K562 (cell line): ENCODE data around the gene GBP7. TPM values are rescaled to one million over a fixed set of nuclear protein-coding genes. Genes with fewer than 3 reads are reported as not detected.

Experiments
- ATAC-seq: fragments of 200-7000 bp; cut with Tn5 transposase; 3 replicates; pipeline ENCODE4 v1.9.1; 2020; ENCODE audit warnings: moderate library complexity
- BruUV-seq: library from RNA; stranded (reverse); fragments of 400-500 nt; replicated peaks from 2 replicates; lab custom pipeline; 2021; lab: Mats Ljungman, UMichigan
- CTCF ChIA-PET: fragments of 300-600 bp; formaldehyde crosslinking; extraction: SDS; loops from one replicate; lab custom pipeline; 2021; ENCODE audit warnings: low intra/inter-chr PET ratio; lab: Yijun Ruan, JAX
- POLR2A ChIA-PET: fragments of 300-600, 350-650 bp; sonication (Branson Sonifier 250); formaldehyde crosslinking; extraction: SDS; loops from one replicate; lab custom pipeline; 2021; ENCODE audit warnings: antibody characterized with exemption, inconsistent platforms; lab: Yijun Ruan, JAX
- DNase-seq, 4 experiments: peaks; one replicate each; pipeline versions ENCODE4 v3.0.0 to v3.0.0-alpha.2; 2011 to 2018; ENCODE audit warnings: low spot score in 3 of 4, mixed read lengths in 3 of 4; ENCODE audit errors: extremely low read depth in 1 of 4
- FAIRE-seq: peaks from 2 replicates; lab custom pipeline; 2011; peaks lifted over from hg19 to GRCh38; lab: Jason Lieb, UNC
- H2AFZ ChIP-seq: 2 replicates; pipeline ENCODE4 v1.6.0; 2011; ENCODE audit warnings: low read depth, low read length, control low read depth, inconsistent platforms
- H3K27ac ChIP-seq: fragments of 200-600 bp; 3 replicates; pipeline ENCODE4 v1.8.0; 2011; ENCODE audit warnings: low read depth, mild to moderate bottlenecking, control low read depth, inconsistent platforms, low read length, moderate library complexity, mixed read lengths; ENCODE audit errors: extremely low read depth
- H3K27me3 ChIP-seq, 2 experiments: fragments of 300-600 bp in 1 of 2; 2 replicates in 1 of 2; 3 replicates in 1 of 2; pipeline versions ENCODE4 v1.6.0 to v1.8.0; 2011; ENCODE audit warnings: inconsistent platforms in 2 of 2, low read length in 2 of 2, mild to moderate bottlenecking in 1 of 2, mixed read lengths in 1 of 2, moderate library complexity in 1 of 2; ENCODE audit not compliant: control insufficient read depth in 2 of 2, insufficient read depth in 2 of 2
- H3K36me3 ChIP-seq: fragments of 300-600 bp; 3 replicates; pipeline ENCODE4 v1.8.0; 2011; ENCODE audit warnings: mild to moderate bottlenecking, low read length, inconsistent platforms; ENCODE audit not compliant: control insufficient read depth, insufficient read depth
- H3K4me1 ChIP-seq, 2 experiments: fragments of 200-600 bp in 1 of 2; replicated peaks in 1 of 2; 2 replicates in 1 of 2; 3 replicates in 1 of 2; pipeline versions ENCODE4 v1.5.1 to v1.8.0; 2011; ENCODE audit warnings: inconsistent platforms in 2 of 2, low read length in 2 of 2, mild to moderate bottlenecking in 1 of 2, mixed read lengths in 1 of 2, moderate library complexity in 1 of 2; ENCODE audit not compliant: control insufficient read depth in 2 of 2, insufficient read depth in 2 of 2
- H3K4me2 ChIP-seq: 2 replicates; pipeline ENCODE4 v1.6.1; 2011; ENCODE audit warnings: low read length, control low read depth, inconsistent platforms, mixed read lengths; ENCODE audit not compliant: insufficient read depth
- H3K4me3 ChIP-seq: fragments of 200-600 bp; sonication (generic), shearing (Covaris generic); 2 replicates; pipeline ENCODE4 v1.5.1; 2016; ENCODE audit warnings: control low read depth, inconsistent platforms
- H3K79me2 ChIP-seq: fragments of 200-600 bp; 3 replicates; pipeline ENCODE4 v1.8.0; 2011; ENCODE audit warnings: low read length, inconsistent platforms; ENCODE audit not compliant: control insufficient read depth, insufficient read depth
- H3K9ac ChIP-seq, 2 experiments: 2 replicates each; pipeline versions ENCODE4 v1.6.0 to v1.6.1; 2011; ENCODE audit warnings: low read depth in 2 of 2, low read length in 2 of 2, control low read depth in 1 of 2, inconsistent platforms in 1 of 2, mild to moderate bottlenecking in 1 of 2, mixed read lengths in 1 of 2; ENCODE audit not compliant: insufficient read depth in 1 of 2
- H3K9me1 ChIP-seq: one replicate; pipeline ENCODE4 v1.6.0; 2011; ENCODE audit warnings: inconsistent platforms, mild to moderate bottlenecking, low read length, moderate library complexity; ENCODE audit not compliant: control insufficient read depth, insufficient read depth
- H3K9me3 ChIP-seq: replicated peaks from 2 replicates; pipeline ENCODE4 v1.5.1; 2011; ENCODE audit warnings: low read depth, low read length, inconsistent platforms; ENCODE audit not compliant: control insufficient read depth, insufficient read depth
- H4K20me1 ChIP-seq: replicated peaks from 2 replicates; pipeline ENCODE4 v1.6.1; 2011; ENCODE audit warnings: low read length, inconsistent platforms, mixed read lengths; ENCODE audit not compliant: control insufficient read depth, insufficient read depth
- ATF1 ChIP-seq, 2 experiments: fragments of 450-650 bp in 1 of 2; IDR thresholded peaks; 2 replicates each; pipeline ENCODE4 v1.6.1; 2016; ENCODE audit warnings: missing compliant biosample characterization in 1 of 2, missing genetic modification characterization in 1 of 2
- CEBPZ ChIP-seq: fragments of 150-350 bp; IDR thresholded peaks from 2 replicates; pipeline ENCODE4 v1.6.1; 2014; ENCODE audit warnings: low read depth, mild to moderate bottlenecking, low read length, borderline replicate concordance
- COPS2 ChIP-seq: fragments of 450-650 bp; conservative IDR thresholded peaks from 2 replicates; pipeline ENCODE4 v1.6.1; 2016; ENCODE audit warnings: mild to moderate bottlenecking, moderate library complexity
- E2F1 ChIP-seq: sonication (generic); formaldehyde crosslinking; IDR thresholded peaks from 2 replicates; pipeline ENCODE4 v1.8.1; 2023; ENCODE audit warnings: mild to moderate bottlenecking, missing genetic modification reagents, moderate library complexity
- ETV1 ChIP-seq: fragments of 450-650 bp; conservative IDR thresholded peaks from 2 replicates; pipeline ENCODE4 v1.6.1; 2016; ENCODE audit warnings: missing genetic modification characterization, control low read depth, low read depth, missing compliant biosample characterization
- FOXK1 ChIP-seq: sonication (generic); formaldehyde crosslinking; IDR thresholded peaks from 2 replicates; pipeline ENCODE4 v1.8.0; 2022; ENCODE audit warnings: missing genetic modification reagents, mild to moderate bottlenecking, borderline replicate concordance
- MCM3 ChIP-seq: fragments of 450-650 bp; IDR thresholded peaks from 2 replicates; pipeline ENCODE4 v1.6.1; 2016
- MYBL2 ChIP-seq, 2 experiments: fragments of 450-650 bp in 1 of 2; sonication (generic) in 1 of 2; formaldehyde crosslinking in 1 of 2; IDR thresholded peaks; 2 replicates each; pipeline versions ENCODE4 v1.6.1 to v1.8.1; 2017 to 2022; ENCODE audit warnings: borderline replicate concordance in 1 of 2, inconsistent platforms in 1 of 2, low read depth in 1 of 2, mild to moderate bottlenecking in 1 of 2, missing genetic modification reagents in 1 of 2, moderate library complexity in 1 of 2
- PCBP2 ChIP-seq: fragments of 200-400 bp; formaldehyde crosslinking; IDR thresholded peaks from 2 replicates; pipeline ENCODE4 v1.6.1; 2018; ENCODE audit warnings: low read length, low read depth, mild to moderate bottlenecking, moderate library complexity; ENCODE audit not compliant: poor library complexity, severe bottlenecking
- RBM25 ChIP-seq: fragments of 200-400 bp; formaldehyde crosslinking; IDR thresholded peaks from 2 replicates; pipeline ENCODE4 v1.6.1; 2018; ENCODE audit warnings: low read length, low read depth, moderate library complexity; ENCODE audit not compliant: severe bottlenecking
- SUPT5H ChIP-seq: fragments of 450-650 bp; IDR thresholded peaks from 2 replicates; pipeline ENCODE4 v1.6.1; 2016
- U2AF1 ChIP-seq: fragments of 200-400 bp; formaldehyde crosslinking; optimal IDR thresholded peaks from 2 replicates; pipeline ENCODE3; 2017; ENCODE audit warnings: mild to moderate bottlenecking, low read depth, low read length, moderate library complexity
- ZNF143 ChIP-seq: sonication (generic); formaldehyde crosslinking; IDR thresholded peaks from 2 replicates; pipeline ENCODE4 v1.9.0; 2022; ENCODE audit warnings: mild to moderate bottlenecking, missing genetic modification reagents
- ZNF583 ChIP-seq: fragments of 250-450 bp; sonication (Bioruptor Pico); IDR thresholded peaks from 2 replicates; pipeline ENCODE4 v1.4.0; 2020
- ZNF695 ChIP-seq: fragments of 450-650 bp; formaldehyde crosslinking; IDR thresholded peaks from 2 replicates; pipeline ENCODE4 v1.4.0; 2020; ENCODE audit warnings: mild to moderate bottlenecking, moderate library complexity
- ZNF766 ChIP-seq: fragments of 200-800 bp; sonication (Bioruptor generic); conservative IDR thresholded peaks from 2 replicates; pipeline ENCODE4 v1.6.1; 2016; ENCODE audit warnings: missing genetic modification characterization, missing compliant biosample characterization
- WGBS: fragments of 100-300 bp; shearing (Covaris generic); methylation state at CpG from one replicate; pipeline ENCODE4 v1.1.6; 2016; ENCODE audit warnings: low coverage, mixed read lengths; ENCODE audit not compliant: insufficient coverage; ENCODE audit errors: missing lambda C conversion rate; 5-methylcytosine and 5-hydroxymethylcytosine counted together
- in situ Hi-C: fragments of 300-500 bp; cut with MboI; formaldehyde crosslinking; loops from 4 replicates; pipeline ENCODE4 v1.15.0; 2018; ENCODE audit warnings: inconsistent platforms, mixed read lengths
- intact Hi-C: fragments of 100-400 bp; cut with micrococcal nuclease; formaldehyde crosslinking; loops from 2 replicates; pipeline ENCODE4 v1.14.2; 2022
- polyA plus RNA-seq, 8 experiments: library from polyadenylated mRNA; depleted of rRNA in 4 of 8; stranded (reverse) in 5 of 8; unstranded in 3 of 8; fragments of >200 nt; fragmentation: Nextera tagmentation in 2 of 8; fragmentation: Illumina TruSeq in 1 of 8; extraction: Ambion mirVana in 2 of 8; extraction: Trizol in 1 of 8; gene quantifications; 2 replicates each; pipeline versions ENCODE4 v1.2.1 to v1.2.3, GENCODE V29; 2011 to 2014; ENCODE audit warnings: inconsistent platforms in 1 of 8, missing spikeins in 1 of 8
- total RNA-seq, 7 experiments: library from RNA; depleted of rRNA in 6 of 7; stranded (reverse); fragments of >200 nt in 6 of 7; fragmentation: Illumina TruSeq in 2 of 7; extraction: Trizol in 2 of 7; gene quantifications; 2 replicates each; pipeline versions ENCODE4 v1.2.1 to v1.2.3, GENCODE V29; 2011 to 2021; ENCODE audit warnings: low replicate concordance in 1 of 7

The GBP7 gene
- total and polyA plus RNA-seq, 9 of the 15 experiments (the other 6 are each of a cell fraction or from before 2014, with no cell fraction given), result 0.03 TPM; not detected in 8

- no peaks in the 10 kb centered on the region for H3K4me1 ChIP-seq
- H3K4me3 ChIP-seq, result no peak overlapping the region
- no peaks in the 10 kb centered on the region for H3K27me3 ChIP-seq
- TF ChIP-seq COPS2, result no peak
- TF ChIP-seq MCM3, result no peak
- TF ChIP-seq SUPT5H, result no peak
- TF ChIP-seq E2F1 (CRISPR knock-in tag), result no peak
- TF ChIP-seq ZNF583 (CRISPR knock-in tag), result no peak
- no peak for TF ChIP-seq ETV1 (tag)
- no peak for TF ChIP-seq ATF1 (CRISPR knock-in tag; IDR thresholded peaks at IDR 0.05)
- TF ChIP-seq ATF1 (tag; IDR thresholded peaks at IDR 0.05), result no peak
- no peak for TF ChIP-seq U2AF1
- TF ChIP-seq MYBL2 (IDR thresholded peaks at IDR 0.05; ENCODE audit: low read depth), result no peak
- no peak for TF ChIP-seq MYBL2 (CRISPR knock-in tag; IDR thresholded peaks at IDR 0.05; ENCODE audit: borderline replicate concordance)
- TF ChIP-seq ZNF766 (CRISPR knock-in tag), result no peak
- TF ChIP-seq PCBP2, result no peak
- no peak for TF ChIP-seq ZNF143 (CRISPR knock-in tag)
- TF ChIP-seq RBM25, result no peak
- TF ChIP-seq CEBPZ, result no peak
- no peak for TF ChIP-seq ZNF695 (CRISPR knock-in tag)
- no peak for TF ChIP-seq FOXK1
- WGBS, result 0% methylated on average over 3 of the region's 3 CpGs
- ATAC-seq, result no peak
- H3K9me3 ChIP-seq, result no peaks in the 10 kb centered on the region
- intact Hi-C loops (no loop called here), in situ Hi-C loops (no loop called here)
- no peak for FAIRE-seq
- H3K9me1 ChIP-seq, result no peaks in the 10 kb centered on the region
- no peak overlapping the region for H3K9ac ChIP-seq
- H3K27ac ChIP-seq, result no peak overlapping the region
- no peak overlapping the region for H3K4me2 ChIP-seq
- ChIA-PET CTCF (no interaction called here), POLR2A (no interaction called here)
- BruUV-seq, result no TSS peak
- H2AFZ ChIP-seq, result no peak overlapping the region
- DNase-seq, result no peak
- H3K36me3 ChIP-seq, result no peaks in the 10 kb centered on the region
- no peaks in the 10 kb centered on the region for H3K79me2 ChIP-seq
- no peaks in the 10 kb centered on the region for H4K20me1 ChIP-seq
These were observed 29.1 kb downstream of the GBP7 start for GRCh38 chr1:89146721-89147120.
